H1 (cell line): ENCODE data around the gene JAK2. TPM values are rescaled to one million over a fixed set of nuclear protein-coding genes. Genes with fewer than 3 reads are reported as not detected.

Source experiments
- CBX8 ChIP-seq: fragments of 300-800, 300-1000 bp; sonication (generic); IDR thresholded peaks from 2 replicates; pipeline ENCODE4 v1.7.1; 2016; ENCODE audit warnings: low read depth, low read length, borderline replicate concordance
- CTBP2 ChIP-seq: IDR thresholded peaks from 2 replicates; pipeline ENCODE4 v1.7.0; 2011; ENCODE audit warnings: borderline replicate concordance, mild to moderate bottlenecking, moderate library complexity, mixed read lengths, low read length; ENCODE audit not compliant: insufficient read depth, insufficient read length
- NRF1 ChIP-seq: IDR thresholded peaks from 2 replicates; pipeline ENCODE4 v1.6.1; 2011; ENCODE audit warnings: mild to moderate bottlenecking, low read depth, low read length, improper control_type of control experiment
- SIN3A ChIP-seq, 2 experiments: IDR thresholded peaks in 1 of 2; conservative IDR thresholded peaks in 1 of 2; 2 replicates each; pipeline ENCODE4 v1.6.1; 2011 to 2012; ENCODE audit warnings: low read length in 2 of 2, improper control_type of control experiment in 1 of 2, low read depth in 1 of 2, mild to moderate bottlenecking in 1 of 2
- SIRT6 ChIP-seq: IDR thresholded peaks from one replicate; pipeline ENCODE4 v1.7.1; 2012; ENCODE audit warnings: low read length, inconsistent platforms
- SUZ12 ChIP-seq: fragments of 200-600 bp; sonication (generic); IDR thresholded peaks from 2 replicates; pipeline ENCODE4 v1.6.1; 2012; ENCODE audit warnings: mild to moderate bottlenecking, inconsistent platforms, low read length, moderate library complexity, mixed read lengths
- TCF12 ChIP-seq: IDR thresholded peaks from 2 replicates; pipeline ENCODE4 v1.6.1; 2011; ENCODE audit warnings: low read depth, mild to moderate bottlenecking, low read length
- YY1 ChIP-seq: IDR thresholded peaks from 2 replicates; pipeline ENCODE4 v1.6.1; 2011; ENCODE audit warnings: low read depth, mild to moderate bottlenecking, low read length
- polyA plus RNA-seq, 7 experiments: library from polyadenylated mRNA; depleted of rRNA in 3 of 7; stranded (reverse) in 5 of 7; unstranded in 2 of 7; fragments of >200 nt in 5 of 7; fragments of 200-250 nt in 2 of 7; gene quantifications; 1 replicate in 5 of 7; 2 replicates in 1 of 7; 4 replicates in 1 of 7; pipeline versions ENCODE4 v1.2.1 to v1.2.3, GENCODE V29; 2011 to 2013; ENCODE audit warnings: missing spikeins in 2 of 7, mixed read lengths in 2 of 7
- total RNA-seq: library from RNA; stranded (reverse); fragmentation: NEBNext Ultra II Directional; extraction: Animal tissue kit (Norgen Biotek cat#: 25700); gene quantifications from 2 replicates; pipeline ENCODE4 v1.2.1, GENCODE V29; 2021
- TF ChIP-seq, protein P1 (sequence below): fragments of 300-600 bp; sonication (generic); IDR thresholded peaks from 2 replicates; pipeline ENCODE4 v1.7.1; 2012; ENCODE audit warnings: low read length, moderate library complexity, mild to moderate bottlenecking, inconsistent platforms; ENCODE audit not compliant: insufficient replicate concordance
- TF ChIP-seq, protein P2 (sequence below): IDR thresholded peaks from 2 replicates; pipeline ENCODE4 v1.6.1; 2012; ENCODE audit warnings: inconsistent platforms

JAK2 gene
- total and polyA plus RNA-seq, 2 of the 8 experiments (the other 6 are each of a cell fraction or from before 2014, with no cell fraction given): 0.50 to 2.1 TPM

DNA sequence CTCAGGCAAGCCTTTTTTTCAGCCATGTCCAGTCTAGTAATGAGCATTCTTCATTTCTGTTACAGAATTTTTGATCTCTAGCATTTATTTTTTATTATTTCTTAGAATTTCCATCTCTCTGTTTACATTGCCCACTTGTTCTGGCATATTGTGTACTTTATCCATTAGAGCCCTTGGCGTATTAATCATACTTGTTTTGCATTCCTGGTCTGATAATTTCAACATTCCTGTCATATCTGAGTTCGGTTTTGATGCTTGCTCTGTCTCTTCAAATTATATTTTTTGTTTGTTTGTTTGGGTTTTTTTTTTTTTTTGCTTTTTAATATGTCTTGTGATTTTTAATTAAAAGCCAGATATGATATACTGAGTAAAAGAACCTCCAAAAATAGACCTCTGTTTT, 23.0 kb upstream of the JAK2 start (continued):
- TF ChIP-seq, protein P1, sequence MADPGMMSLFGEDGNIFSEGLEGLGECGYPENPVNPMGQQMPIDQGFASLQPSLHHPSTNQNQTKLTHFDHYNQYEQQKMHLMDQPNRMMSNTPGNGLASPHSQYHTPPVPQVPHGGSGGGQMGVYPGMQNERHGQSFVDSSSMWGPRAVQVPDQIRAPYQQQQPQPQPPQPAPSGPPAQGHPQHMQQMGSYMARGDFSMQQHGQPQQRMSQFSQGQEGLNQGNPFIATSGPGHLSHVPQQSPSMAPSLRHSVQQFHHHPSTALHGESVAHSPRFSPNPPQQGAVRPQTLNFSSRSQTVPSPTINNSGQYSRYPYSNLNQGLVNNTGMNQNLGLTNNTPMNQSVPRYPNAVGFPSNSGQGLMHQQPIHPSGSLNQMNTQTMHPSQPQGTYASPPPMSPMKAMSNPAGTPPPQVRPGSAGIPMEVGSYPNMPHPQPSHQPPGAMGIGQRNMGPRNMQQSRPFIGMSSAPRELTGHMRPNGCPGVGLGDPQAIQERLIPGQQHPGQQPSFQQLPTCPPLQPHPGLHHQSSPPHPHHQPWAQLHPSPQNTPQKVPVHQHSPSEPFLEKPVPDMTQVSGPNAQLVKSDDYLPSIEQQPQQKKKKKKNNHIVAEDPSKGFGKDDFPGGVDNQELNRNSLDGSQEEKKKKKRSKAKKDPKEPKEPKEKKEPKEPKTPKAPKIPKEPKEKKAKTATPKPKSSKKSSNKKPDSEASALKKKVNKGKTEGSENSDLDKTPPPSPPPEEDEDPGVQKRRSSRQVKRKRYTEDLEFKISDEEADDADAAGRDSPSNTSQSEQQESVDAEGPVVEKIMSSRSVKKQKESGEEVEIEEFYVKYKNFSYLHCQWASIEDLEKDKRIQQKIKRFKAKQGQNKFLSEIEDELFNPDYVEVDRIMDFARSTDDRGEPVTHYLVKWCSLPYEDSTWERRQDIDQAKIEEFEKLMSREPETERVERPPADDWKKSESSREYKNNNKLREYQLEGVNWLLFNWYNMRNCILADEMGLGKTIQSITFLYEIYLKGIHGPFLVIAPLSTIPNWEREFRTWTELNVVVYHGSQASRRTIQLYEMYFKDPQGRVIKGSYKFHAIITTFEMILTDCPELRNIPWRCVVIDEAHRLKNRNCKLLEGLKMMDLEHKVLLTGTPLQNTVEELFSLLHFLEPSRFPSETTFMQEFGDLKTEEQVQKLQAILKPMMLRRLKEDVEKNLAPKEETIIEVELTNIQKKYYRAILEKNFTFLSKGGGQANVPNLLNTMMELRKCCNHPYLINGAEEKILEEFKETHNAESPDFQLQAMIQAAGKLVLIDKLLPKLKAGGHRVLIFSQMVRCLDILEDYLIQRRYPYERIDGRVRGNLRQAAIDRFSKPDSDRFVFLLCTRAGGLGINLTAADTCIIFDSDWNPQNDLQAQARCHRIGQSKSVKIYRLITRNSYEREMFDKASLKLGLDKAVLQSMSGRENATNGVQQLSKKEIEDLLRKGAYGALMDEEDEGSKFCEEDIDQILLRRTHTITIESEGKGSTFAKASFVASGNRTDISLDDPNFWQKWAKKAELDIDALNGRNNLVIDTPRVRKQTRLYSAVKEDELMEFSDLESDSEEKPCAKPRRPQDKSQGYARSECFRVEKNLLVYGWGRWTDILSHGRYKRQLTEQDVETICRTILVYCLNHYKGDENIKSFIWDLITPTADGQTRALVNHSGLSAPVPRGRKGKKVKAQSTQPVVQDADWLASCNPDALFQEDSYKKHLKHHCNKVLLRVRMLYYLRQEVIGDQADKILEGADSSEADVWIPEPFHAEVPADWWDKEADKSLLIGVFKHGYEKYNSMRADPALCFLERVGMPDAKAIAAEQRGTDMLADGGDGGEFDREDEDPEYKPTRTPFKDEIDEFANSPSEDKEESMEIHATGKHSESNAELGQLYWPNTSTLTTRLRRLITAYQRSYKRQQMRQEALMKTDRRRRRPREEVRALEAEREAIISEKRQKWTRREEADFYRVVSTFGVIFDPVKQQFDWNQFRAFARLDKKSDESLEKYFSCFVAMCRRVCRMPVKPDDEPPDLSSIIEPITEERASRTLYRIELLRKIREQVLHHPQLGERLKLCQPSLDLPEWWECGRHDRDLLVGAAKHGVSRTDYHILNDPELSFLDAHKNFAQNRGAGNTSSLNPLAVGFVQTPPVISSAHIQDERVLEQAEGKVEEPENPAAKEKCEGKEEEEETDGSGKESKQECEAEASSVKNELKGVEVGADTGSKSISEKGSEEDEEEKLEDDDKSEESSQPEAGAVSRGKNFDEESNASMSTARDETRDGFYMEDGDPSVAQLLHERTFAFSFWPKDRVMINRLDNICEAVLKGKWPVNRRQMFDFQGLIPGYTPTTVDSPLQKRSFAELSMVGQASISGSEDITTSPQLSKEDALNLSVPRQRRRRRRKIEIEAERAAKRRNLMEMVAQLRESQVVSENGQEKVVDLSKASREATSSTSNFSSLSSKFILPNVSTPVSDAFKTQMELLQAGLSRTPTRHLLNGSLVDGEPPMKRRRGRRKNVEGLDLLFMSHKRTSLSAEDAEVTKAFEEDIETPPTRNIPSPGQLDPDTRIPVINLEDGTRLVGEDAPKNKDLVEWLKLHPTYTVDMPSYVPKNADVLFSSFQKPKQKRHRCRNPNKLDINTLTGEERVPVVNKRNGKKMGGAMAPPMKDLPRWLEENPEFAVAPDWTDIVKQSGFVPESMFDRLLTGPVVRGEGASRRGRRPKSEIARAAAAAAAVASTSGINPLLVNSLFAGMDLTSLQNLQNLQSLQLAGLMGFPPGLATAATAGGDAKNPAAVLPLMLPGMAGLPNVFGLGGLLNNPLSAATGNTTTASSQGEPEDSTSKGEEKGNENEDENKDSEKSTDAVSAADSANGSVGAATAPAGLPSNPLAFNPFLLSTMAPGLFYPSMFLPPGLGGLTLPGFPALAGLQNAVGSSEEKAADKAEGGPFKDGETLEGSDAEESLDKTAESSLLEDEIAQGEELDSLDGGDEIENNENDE: no peak
- TF ChIP-seq TCF12: no peak
- TF ChIP-seq YY1: no peak
- TF ChIP-seq SIRT6: no peak
- no peak for TF ChIP-seq SUZ12
- TF ChIP-seq, protein P2, sequence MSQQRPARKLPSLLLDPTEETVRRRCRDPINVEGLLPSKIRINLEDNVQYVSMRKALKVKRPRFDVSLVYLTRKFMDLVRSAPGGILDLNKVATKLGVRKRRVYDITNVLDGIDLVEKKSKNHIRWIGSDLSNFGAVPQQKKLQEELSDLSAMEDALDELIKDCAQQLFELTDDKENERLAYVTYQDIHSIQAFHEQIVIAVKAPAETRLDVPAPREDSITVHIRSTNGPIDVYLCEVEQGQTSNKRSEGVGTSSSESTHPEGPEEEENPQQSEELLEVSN: no peak
- TF ChIP-seq SIN3A (conservative IDR thresholded peaks at IDR 0.05 in 1 of 2, IDR thresholded peaks at IDR 0.05 in 1 of 2; ENCODE audit: low read depth in 1 of 2, low read length in 2 of 2): no peak
- no peak for TF ChIP-seq CTBP2
- no peak for TF ChIP-seq CBX8
- no peak for TF ChIP-seq NRF1
